ENCODE measurements around the gene MMP28.

MMP28 gene

DNA sequence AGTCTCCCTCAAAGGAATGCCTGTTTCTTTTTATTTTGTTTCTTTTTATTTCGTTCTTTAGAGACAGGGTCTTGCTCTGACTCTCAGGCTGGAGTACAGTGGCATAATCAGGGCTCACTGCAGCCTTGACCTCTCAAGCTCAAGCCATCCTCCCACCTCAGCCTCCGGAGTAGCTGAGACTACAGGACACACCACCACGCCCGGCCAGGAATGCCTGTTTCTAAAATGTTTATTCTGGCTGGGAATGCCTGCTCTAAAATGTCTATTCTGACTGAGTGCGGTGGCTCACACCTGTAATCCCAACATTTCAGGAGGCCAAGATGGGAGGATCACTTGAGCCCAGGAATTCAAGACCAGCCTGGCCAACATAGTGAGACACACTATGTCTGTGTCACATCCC, 2.5 kb upstream of the MMP28 start:
- no peak overlapping the region for H3K4me3 ChIP-seq (ENCODE audit: low read depth, low read length)
- DNase-seq (ENCODE audit: low read depth) = no peak
- TF ChIP-seq, protein P1, sequence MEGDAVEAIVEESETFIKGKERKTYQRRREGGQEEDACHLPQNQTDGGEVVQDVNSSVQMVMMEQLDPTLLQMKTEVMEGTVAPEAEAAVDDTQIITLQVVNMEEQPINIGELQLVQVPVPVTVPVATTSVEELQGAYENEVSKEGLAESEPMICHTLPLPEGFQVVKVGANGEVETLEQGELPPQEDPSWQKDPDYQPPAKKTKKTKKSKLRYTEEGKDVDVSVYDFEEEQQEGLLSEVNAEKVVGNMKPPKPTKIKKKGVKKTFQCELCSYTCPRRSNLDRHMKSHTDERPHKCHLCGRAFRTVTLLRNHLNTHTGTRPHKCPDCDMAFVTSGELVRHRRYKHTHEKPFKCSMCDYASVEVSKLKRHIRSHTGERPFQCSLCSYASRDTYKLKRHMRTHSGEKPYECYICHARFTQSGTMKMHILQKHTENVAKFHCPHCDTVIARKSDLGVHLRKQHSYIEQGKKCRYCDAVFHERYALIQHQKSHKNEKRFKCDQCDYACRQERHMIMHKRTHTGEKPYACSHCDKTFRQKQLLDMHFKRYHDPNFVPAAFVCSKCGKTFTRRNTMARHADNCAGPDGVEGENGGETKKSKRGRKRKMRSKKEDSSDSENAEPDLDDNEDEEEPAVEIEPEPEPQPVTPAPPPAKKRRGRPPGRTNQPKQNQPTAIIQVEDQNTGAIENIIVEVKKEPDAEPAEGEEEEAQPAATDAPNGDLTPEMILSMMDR (conservative IDR thresholded peaks at IDR 0.05; ENCODE audit: low read depth, low read length) = no peak

DNA sequence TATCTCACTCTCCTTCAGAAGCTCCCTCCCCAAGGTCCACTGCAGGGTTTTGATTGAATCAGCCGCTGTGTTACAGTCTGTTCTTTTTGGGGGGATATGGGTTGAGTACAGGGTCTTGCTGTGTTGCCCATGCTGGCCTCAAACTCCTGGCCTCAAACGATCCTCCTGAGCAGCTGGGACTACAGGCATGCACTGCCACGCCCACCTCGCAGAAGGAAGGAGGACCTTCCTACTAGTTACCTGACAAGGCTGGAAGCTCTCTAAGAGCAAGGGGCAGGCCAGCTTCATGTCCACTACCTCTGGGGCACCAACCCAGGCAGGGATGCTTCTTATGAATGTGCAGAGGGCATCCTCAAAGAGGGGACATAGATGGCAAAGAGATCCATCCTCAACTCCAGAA, 1.9 kb upstream of the MMP28 start:
- TF ChIP-seq, protein P1 (conservative IDR thresholded peaks at IDR 0.05; ENCODE audit: low read depth, low read length) = no peak
- DNase-seq (ENCODE audit: low read depth) = no peak

DNA sequence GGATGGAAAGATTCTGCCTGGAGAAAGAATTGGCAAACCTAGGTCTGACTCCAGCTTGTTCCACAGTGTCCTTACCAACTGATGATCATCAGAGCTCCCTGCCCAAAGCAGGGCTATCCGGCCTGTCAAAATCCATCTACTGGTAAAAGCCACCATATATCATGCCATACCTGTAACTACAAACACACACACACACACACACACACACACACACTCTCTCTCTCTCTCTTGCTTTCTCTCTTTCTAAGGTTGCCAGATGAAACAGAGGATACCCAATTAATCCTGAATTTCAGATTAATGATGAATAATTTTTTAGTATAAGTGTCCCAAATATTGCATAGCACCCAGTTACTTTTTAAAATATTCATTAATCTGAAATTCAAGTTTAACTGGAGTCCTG, 1.5 kb upstream of the MMP28 start:
- H3K4me3 ChIP-seq (ENCODE audit: low read depth, low read length) = no peak overlapping the region
- DNase-seq (ENCODE audit: low read depth) = no peak
- TF ChIP-seq, protein P1 (conservative IDR thresholded peaks at IDR 0.05; ENCODE audit: low read depth, low read length) = no peak

More for the DNA sequence above, 1.9 kb upstream of the MMP28 start:
- H3K4me3 ChIP-seq (ENCODE audit: low read depth, low read length) = no peak overlapping the region

DNA sequence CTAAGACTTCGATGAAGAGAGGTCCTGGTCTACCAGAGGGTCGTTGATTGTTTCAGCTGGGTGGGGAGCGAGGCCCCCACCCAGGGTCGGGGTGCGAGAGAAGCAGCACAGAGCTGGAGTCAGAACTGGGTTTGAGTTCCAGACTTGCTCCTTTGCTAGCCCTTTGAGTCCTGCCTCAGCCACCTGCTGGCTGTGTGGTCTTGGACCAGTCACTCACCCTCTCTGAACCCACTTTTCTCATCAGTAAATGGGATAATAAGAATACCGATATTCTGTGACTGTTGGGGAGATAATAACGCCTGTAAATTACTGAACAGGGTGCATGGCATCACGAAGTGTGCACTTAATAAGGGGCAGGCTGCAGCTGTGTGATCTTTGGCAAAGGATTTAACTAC, 427 bp upstream of the MMP28 start:
- peak overlapping the region; percentile 56 for H3K4me3 ChIP-seq (ENCODE audit: low read depth, low read length)
- DNase-seq (ENCODE audit: low read depth) = no peak
- TF ChIP-seq, protein P1 (conservative IDR thresholded peaks at IDR 0.05; ENCODE audit: low read depth, low read length) = no peak

DNA sequence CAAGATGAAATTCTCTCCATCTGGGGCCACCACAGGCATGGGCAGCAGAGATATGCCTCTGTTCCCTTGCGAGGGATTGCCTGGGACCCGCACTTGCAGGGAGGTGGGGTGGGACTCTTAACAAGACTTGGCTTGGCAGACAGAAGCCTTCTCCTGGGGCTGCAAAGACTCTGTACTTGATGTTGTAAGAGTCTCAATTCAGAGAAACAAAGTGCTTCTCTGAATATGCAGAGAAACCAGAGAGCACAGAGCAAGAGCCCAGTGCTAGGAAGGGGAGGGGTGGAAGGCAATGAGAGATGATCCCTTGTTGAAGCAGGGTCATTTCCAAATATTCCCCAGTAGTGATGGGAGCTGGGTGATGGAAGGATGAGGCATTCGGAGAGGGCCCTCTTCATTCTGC, 2.2 kb downstream of the MMP28 start:
- H3K4me3 ChIP-seq (ENCODE audit: low read depth, low read length) = no peak overlapping the region
- no peak for DNase-seq (ENCODE audit: low read depth)
- TF ChIP-seq, protein P1 (conservative IDR thresholded peaks at IDR 0.05; ENCODE audit: low read depth, low read length) = no peak

DNA sequence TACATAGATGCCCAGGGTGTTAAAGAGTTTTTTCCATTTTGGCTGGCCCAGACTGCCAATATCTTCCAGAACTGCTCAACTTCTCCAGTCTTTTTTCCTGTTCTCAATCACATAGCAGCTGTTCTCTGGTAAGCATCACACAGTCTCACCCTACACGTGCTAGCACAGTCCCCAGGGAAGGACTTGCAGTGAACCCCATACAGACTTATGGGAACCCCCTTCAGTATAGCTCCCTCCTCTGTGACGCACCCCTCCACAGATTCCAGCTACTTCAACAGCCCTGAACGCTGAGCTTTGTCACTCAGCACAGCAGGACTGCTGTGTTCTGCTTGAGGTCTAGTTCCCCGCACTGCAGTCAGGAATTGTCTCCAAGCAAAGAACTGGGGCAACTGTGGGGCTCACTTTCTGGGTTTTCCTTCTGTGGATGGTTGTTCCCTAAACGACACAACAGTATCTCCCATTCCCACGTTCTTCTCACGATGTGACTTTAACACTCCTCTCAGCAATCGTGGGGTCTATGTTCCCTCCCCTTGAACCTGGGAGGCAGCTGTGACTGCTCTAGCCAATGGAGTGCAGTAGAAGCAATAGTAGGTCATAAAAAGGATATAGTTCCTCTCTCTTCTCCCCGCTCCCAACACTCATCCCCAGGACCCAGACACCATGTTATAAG, 3.6 kb downstream of the MMP28 start:
- DNase-seq (ENCODE audit: low read depth) = peak; percentile 65
- no peak overlapping the region for H3K4me3 ChIP-seq (ENCODE audit: low read depth, low read length)
- TF ChIP-seq, protein P1 (conservative IDR thresholded peaks at IDR 0.05; ENCODE audit: low read depth, low read length) = no peak

DNA sequence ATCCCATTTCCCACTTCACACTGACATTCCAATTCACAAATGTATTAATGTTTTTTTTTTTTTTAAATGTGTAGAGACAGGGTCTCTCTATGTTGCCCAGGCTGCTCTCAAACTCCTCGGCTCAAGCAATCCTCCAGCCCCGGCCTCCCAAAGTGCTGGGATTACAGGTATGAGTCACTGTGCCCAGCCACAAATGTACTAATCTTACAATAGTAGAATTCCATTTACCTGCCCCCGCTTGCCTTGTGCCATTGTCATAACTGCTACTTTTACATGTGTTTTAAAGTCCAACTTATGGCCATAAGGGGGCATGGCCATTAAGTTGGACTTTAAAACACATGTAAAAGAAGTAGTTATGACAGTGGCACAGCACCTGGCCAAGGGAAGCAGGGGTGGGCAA, 4.6 kb downstream of the MMP28 start:
- DNase-seq (ENCODE audit: low read depth) = no peak
- TF ChIP-seq, protein P1 (conservative IDR thresholded peaks at IDR 0.05; ENCODE audit: low read depth, low read length) = no peak
- no peak overlapping the region for H3K4me3 ChIP-seq (ENCODE audit: low read depth, low read length)
